ENCODE measurements around the gene C17orf58. TPM values are rescaled to one million over a fixed set of nuclear protein-coding genes. Genes with fewer than 3 reads are reported as not detected.

Gene C17orf58
- polyA plus RNA-seq, 3 donors = 2.9 to 6.7 (median 4.0) TPM

DNA sequence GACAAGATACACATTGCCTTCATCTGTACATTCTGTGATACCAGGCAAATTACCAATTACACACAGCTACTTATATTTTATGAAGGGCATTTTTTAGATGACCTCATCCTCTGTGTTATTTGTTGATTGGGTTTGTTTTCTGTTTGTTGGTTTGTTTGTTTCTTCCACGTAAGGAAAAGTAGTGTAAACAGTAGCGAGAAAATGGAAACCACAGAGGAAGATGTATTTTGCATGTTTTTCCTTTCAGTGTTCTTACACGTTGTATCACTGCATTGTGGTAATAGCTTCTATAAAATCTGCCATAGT lies 12.9 kb downstream of the C17orf58 start:
- Histone ChIP-seq H3K9ac (ENCODE audit: insufficient read depth, low read length, poor library complexity, severe bottlenecking) (no peak overlapping the region), H3K9me3 (replicated peaks in 1 of 2; ENCODE audit: control insufficient read depth in 1 of 2, insufficient read depth in 1 of 2, low read length in 2 of 2) (no peaks in the 10 kb centered on the region), H3K27ac (ENCODE audit: low read depth in 1 of 2, low read length in 2 of 2) (no peak overlapping the region), H2AFZ (ENCODE audit: insufficient read depth, low read depth, low read length, poor library complexity, severe bottlenecking) (no peak overlapping the region), H4K20me1 (ENCODE audit: insufficient read depth, low read length) (no peaks in the 10 kb centered on the region), H3K4me3 (replicated peaks in 1 of 3; ENCODE audit: low read depth in 2 of 3, low read length in 3 of 3) (no peak overlapping the region), H3K27me3 (ENCODE audit: control insufficient read depth in 2 of 2, insufficient read depth in 2 of 2, low read length in 2 of 2) (no peaks in the 10 kb centered on the region), H3K4me1 (ENCODE audit: control insufficient read depth in 1 of 2, insufficient read depth in 2 of 2, low read length in 2 of 2) (no peaks in the 10 kb centered on the region), H3K79me2 (ENCODE audit: insufficient read depth, low read length) (no peaks in the 10 kb centered on the region), H3K4me2 (replicated peaks; ENCODE audit: extremely low read depth, low read length, poor library complexity, severe bottlenecking) (no peak overlapping the region), H3K36me3 (replicated peaks in 1 of 2; ENCODE audit: control insufficient read depth in 1 of 2, insufficient read depth in 2 of 2, low read length in 2 of 2) (peaks cover 25 to 51% of the 10 kb centered on the region in 2 donors)
- intact Hi-C loops (cut with micrococcal nuclease) = no loop called here
- Mint-ChIP-seq H3K9me3 (no peaks in the 10 kb centered on the region), H3K4me3 (no peak overlapping the region), H3K36me3 (peaks cover 28 to 38% of the 10 kb centered on the region in 2 donors), H3K4me1 (no peaks in the 10 kb centered on the region), H3K27me3 (ENCODE audit: low read depth in 3 of 3) (no peaks in the 10 kb centered on the region), H3K27ac (no peak overlapping the region)
- no peak for DNase-seq
- TF ChIP-seq, protein P1, sequence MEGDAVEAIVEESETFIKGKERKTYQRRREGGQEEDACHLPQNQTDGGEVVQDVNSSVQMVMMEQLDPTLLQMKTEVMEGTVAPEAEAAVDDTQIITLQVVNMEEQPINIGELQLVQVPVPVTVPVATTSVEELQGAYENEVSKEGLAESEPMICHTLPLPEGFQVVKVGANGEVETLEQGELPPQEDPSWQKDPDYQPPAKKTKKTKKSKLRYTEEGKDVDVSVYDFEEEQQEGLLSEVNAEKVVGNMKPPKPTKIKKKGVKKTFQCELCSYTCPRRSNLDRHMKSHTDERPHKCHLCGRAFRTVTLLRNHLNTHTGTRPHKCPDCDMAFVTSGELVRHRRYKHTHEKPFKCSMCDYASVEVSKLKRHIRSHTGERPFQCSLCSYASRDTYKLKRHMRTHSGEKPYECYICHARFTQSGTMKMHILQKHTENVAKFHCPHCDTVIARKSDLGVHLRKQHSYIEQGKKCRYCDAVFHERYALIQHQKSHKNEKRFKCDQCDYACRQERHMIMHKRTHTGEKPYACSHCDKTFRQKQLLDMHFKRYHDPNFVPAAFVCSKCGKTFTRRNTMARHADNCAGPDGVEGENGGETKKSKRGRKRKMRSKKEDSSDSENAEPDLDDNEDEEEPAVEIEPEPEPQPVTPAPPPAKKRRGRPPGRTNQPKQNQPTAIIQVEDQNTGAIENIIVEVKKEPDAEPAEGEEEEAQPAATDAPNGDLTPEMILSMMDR (IDR thresholded peaks at IDR 0.05) = no peak
- WGBS (ENCODE audit: insufficient coverage) = 83% methylated on average over 2 of the region's 3 CpGs

DNA sequence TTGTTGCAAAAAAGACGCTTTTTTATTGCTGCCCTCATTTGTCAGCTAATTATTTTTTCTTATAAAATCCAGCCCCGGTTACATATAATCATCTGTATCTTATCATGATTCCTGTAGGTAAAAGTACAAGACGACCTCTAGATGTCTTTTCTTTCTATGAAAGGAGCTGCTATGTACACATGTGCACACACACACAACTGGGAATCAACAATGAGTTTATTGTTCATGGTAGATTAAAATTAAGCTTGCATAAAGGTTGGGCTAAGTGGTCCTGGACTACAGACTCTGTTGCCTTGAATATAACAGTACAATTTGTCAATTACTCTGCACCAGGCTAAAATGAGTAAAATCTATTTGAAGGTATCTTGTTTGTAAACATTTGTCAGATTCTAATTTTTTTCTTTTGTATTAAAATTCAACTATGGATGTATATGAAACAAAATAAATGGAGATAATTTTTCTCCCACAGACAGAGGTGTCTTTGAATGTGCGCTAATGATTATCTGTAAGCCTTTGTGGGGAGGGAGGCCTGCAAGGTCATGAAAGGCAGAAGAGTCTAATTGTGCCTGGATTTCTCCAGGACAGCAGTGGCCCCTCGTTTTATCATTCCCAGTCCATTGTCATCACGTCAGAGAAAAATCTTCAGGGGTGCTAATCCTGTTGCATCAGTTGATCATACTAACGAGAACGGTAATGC lies 13.4 kb downstream of the C17orf58 start:
- Histone ChIP-seq H2AFZ (ENCODE audit: insufficient read depth, low read depth, low read length, poor library complexity, severe bottlenecking) (no peak overlapping the region), H4K20me1 (ENCODE audit: insufficient read depth, low read length) (no peaks in the 10 kb centered on the region), H3K9me3 (replicated peaks in 1 of 2; ENCODE audit: control insufficient read depth in 1 of 2, insufficient read depth in 1 of 2, low read length in 2 of 2) (no peaks in the 10 kb centered on the region), H3K79me2 (ENCODE audit: insufficient read depth, low read length) (no peaks in the 10 kb centered on the region), H3K4me1 (ENCODE audit: control insufficient read depth in 1 of 2, insufficient read depth in 2 of 2, low read length in 2 of 2) (no peaks in the 10 kb centered on the region), H3K36me3 (replicated peaks in 1 of 2; ENCODE audit: control insufficient read depth in 1 of 2, insufficient read depth in 2 of 2, low read length in 2 of 2) (peaks cover 25 to 52% of the 10 kb centered on the region in 2 donors), H3K27ac (ENCODE audit: low read depth in 1 of 2, low read length in 2 of 2) (no peak overlapping the region), H3K27me3 (ENCODE audit: control insufficient read depth in 2 of 2, insufficient read depth in 2 of 2, low read length in 2 of 2) (no peaks in the 10 kb centered on the region), H3K4me3 (replicated peaks in 1 of 3; ENCODE audit: low read depth in 2 of 3, low read length in 3 of 3) (no peak overlapping the region), H3K9ac (ENCODE audit: insufficient read depth, low read length, poor library complexity, severe bottlenecking) (no peak overlapping the region), H3K4me2 (replicated peaks; ENCODE audit: extremely low read depth, low read length, poor library complexity, severe bottlenecking) (no peak overlapping the region)
- WGBS (ENCODE audit: insufficient coverage) = 100% methylated on average over 1 of the region's 8 CpGs
- Mint-ChIP-seq H3K27me3 (ENCODE audit: low read depth in 3 of 3) (no peaks in the 10 kb centered on the region), H3K27ac (peak overlapping the region in 1 of 7 donors; percentile 50), H3K4me3 (no peak overlapping the region), H3K9me3 (no peaks in the 10 kb centered on the region), H3K36me3 (peaks cover 30 to 40% of the 10 kb centered on the region in 2 donors), H3K4me1 (no peaks in the 10 kb centered on the region)
- intact Hi-C loops (cut with micrococcal nuclease) = no loop called here
- TF ChIP-seq, protein P1 (IDR thresholded peaks at IDR 0.05) = no peak
- no peak for DNase-seq

Data from CD14-positive monocyte (primary cell).